HG03378 (cell line): ENCODE results near the gene DNMBP.
"Not testable (repeated sequence)": the region's sequence is repeated elsewhere in the genome, so short reads cannot be mapped to it uniquely, and the experiment has no call there.

Experiments used
- ATAC-seq: cut with Tn5 transposase; IDR thresholded peaks from one replicate; pipeline ENCODE4 v1.9.1; 2021; ENCODE audit warnings: mild to moderate bottlenecking, moderate library complexity; ENCODE audit not compliant: unreplicated experiment

The DNMBP gene

DNA sequence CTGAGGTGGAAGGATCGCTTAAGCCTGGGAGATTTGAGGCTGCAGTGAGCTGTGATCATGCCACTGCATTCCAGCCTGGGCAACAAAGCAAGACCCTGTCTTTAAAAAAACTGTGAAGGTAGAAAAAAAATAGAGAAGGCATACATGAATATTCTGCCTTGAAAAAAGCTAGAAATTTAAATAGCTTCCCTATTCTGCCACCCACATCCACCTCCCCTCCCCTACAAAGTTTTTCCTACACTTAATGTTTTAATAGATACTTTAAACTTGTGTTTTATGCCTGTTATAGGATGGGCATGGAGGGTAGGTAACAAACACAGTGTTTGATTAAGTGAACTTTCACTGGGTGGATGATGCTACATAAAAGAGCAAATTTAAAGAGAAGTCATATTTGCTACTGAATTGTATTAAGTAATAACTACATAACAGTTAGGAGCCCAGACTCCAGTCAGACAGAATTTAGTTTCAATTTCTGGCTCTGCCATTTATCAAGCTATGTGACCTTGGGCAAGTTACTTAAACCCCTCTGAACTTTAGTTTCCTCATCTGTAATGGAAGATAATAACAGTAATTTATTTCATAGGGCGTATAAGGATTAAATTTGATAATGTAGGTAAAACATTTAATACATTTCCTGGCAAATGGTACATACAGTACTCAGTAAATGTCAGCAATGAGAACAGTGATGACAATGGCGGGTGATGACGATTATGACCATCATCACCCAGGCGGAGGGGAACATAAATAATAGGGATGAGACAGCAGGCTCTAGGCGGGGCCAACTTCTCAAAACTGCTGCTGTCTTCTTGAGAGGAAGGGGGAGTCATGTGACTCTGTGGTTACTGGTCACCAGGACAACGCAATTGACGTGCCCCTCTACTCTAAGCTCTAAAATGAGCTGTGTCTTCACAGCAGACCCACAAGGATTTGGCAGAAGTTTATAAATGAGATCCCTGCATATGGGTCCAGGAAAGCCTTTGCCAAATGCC is 15.8 kb downstream of the DNMBP start:
- no peak for ATAC-seq

DNA sequence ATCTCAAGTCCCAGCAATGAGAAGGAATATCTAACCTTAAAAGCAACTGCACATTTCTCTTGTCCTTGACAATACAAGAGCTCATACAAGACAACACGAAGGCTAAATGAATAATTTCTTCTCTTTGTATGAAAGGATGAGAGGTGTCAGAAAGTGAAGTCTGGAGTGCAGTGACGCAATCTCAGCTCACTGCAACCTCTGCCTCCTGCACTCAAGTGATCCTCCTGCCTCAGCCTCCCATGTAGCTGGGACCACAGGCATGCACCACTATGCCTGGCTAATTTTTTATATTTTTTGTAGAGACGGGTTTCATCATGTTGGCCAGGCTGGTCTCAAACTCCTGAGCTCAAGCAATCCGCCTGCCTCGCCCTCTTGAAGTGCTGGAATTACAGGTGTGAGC is 24.1 kb downstream of the DNMBP start:
- not testable (repeated sequence) for ATAC-seq

DNA sequence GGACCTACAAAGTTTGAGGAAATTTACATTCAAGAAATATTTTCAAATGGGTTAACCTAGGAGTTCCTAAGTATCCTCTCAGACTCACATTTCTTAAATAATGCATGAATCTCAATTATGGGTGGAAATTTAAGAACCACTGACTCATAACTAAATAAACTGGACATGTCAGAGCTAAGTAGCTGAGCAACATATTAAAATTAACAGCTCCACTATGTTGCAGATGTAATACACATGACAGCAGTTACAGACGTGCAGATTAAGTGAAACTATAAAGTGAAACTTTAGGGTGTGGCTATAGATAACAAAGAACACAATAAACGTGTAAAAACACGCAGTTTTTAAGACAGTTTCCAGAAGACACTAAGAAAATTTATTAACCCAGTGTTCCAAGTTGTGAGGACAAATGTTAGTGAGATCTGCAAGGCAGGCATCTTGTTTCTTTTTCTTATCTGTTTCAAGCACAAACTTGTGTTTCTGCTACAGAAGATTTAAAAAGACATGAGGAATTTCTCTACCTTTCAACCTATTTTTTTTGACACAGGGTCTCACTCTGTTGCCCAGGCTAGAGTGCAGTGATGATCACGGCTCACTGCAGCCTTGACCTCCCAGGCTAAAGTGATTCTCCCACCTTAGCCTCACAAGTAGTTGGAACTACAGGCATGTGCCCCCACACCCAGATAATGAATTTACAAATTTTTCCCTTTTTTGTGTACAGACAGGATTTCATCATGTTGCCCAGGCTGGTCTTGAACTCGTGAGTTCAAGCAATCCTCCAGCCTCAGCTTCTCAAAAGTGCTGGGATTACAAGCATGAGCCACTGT is 25.3 kb downstream of the DNMBP start:
- no peak for ATAC-seq

DNA sequence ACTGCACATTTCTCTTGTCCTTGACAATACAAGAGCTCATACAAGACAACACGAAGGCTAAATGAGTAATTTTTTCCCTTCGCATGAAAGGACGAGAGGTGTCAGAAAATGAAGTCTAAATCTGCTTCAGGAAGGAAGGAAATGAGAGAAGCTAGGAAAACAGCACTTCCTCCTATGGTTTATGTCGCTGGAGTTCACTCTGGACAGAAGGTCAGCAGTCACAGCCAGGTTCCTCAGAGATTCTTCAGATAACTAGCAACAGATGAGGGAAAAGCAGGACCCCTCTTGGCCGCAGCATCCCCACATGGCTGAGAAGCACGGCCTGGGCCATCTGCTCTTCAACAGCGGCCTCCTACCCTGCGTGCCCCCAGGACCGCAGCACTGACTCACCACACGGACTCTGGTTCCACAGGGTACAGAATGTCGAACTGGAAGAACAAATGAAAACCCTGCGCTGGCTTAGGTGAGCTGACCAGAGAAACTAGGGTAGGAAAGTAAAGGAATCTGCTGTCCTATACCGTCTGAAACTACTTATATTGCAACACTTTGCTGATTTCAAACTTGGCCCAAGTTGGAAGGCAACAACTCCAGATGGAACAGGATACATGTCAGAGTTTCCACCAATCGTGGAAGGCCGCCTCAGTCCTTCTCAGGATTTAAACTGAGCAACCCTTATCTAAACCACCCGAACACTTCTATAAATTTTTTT is 26.3 kb downstream of the DNMBP start:
- no peak for ATAC-seq

DNA sequence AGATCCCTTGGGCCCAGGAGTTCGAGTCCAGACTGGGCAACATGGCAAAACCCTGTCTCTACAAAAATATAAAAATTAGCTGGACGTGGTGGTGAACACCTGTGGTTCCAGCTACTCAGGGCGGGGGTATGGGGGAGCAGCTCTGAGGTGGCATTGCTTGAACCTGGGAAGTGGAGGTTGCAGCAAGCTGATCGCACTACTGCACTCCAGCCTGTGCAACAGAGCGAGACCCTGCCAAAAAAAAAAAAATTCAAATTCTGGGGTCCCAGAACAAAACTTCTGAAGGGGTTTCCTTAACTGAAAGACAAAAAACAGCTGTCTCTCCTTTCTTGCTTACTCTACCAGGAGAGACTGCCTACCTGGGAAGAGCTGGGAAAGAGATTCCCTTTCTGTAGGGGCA is 27.0 kb downstream of the DNMBP start:
- ATAC-seq = no peak

DNA sequence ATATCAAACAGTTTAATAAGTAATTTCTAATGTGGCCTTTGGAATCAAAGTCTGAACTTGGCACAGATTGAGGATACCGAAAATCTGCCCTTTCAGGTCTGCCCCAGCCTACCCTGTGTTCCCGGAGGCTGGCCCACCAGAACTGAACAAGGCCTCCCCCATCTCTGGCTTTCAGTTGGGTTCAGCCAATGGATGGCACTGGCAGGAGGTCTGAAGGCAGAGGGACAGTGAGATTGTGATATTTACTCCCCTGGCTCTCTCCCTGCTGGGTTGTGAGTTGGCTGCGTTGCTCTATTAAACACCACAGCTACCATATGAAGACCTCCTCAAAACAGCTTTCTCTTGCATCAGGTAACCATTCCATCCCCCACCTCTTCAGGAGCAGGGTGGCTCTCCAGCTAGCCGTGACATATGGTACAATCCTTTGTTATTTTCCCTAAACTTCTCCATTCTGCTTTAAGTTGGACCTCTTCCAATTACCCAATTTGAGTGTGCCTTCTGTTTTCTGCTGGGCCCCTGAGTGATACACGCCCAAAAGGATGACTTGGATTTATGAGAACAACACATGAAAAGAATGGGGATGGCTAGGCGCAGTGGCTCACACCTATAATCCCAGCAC is 28.1 kb downstream of the DNMBP start:
- ATAC-seq = no peak

DNA sequence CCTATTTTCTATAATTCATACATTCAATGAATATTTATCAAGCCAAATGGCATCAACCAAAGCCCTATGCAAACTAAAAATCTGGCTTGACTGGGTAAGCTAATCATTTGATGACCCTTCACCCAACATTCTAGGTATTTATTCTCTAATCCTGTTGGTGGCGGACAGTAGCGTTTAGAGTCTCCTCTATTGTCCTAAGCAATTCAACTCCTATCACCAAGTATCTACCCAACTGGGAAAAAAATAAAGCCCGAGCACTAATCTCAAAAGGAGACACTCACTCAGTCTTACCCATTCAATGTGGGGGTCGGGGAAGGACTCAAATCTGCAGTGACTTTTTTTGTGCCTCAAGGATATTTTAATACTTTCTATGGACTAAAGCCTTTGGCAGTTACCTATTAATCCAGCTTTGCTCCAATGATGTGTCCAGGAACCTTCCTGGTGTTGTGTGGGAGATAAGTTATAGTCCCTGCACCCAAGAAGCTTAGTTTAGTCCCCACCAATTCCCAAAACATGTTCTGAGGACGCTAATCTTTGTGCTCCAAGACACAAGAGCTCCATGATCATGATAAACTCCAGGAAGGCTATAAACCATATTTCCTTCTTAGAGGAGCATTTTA is 30.6 kb downstream of the DNMBP start:
- no peak for ATAC-seq

DNA sequence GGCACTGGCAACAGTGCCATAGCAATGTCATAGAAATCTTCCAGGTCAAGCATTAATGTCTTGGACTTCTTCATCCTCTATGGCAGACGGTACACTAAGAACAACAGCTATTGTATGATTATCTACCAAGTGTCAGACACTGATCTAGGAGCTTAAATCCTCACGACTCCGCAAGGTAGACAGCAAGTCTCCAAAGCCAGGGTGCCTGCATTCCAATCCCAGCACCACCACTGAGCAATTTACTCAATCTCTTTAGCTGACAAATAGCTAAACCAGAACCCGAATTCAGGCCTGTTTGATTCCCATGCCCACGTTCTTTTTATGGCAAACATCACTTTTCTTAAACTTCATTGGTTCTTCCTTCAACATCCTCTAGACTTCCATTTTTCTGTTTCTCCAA is 31.8 kb downstream of the DNMBP start:
- no peak for ATAC-seq

DNA sequence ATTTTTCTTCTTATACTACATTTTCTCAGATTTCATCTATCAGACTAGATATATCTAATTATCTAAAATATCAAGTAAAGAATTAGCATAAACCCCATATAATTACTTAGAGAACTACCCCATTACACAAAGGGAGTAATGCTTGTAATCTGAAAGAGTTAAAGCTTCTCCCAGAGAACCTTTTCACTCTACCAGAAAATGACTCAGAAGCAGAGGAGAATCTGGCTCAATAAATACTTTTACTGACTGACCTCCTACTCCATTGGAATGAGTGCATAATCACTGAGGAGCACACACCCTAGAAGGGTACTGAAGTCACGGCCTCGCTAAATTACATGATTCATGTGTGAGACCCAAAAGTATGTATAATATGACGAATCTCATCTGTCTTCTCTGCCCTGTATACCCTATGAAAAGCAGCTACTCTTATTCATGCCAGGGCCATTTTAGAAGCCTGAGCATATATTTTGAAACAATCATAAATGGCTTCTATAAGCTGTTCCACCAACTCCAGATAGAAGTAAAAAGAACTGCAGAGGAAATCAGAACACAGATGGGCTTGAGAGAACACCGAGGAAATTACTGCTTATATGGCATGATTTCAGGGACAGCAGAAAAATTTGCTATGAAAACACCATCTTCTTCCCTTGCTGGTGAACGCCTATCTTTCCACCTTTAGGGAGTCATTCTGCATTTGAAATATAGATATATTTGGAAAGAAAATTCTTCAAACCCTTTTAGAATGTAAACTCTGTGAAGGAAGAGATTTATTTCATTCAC is 32.7 kb downstream of the DNMBP start:
- no peak for ATAC-seq

DNA sequence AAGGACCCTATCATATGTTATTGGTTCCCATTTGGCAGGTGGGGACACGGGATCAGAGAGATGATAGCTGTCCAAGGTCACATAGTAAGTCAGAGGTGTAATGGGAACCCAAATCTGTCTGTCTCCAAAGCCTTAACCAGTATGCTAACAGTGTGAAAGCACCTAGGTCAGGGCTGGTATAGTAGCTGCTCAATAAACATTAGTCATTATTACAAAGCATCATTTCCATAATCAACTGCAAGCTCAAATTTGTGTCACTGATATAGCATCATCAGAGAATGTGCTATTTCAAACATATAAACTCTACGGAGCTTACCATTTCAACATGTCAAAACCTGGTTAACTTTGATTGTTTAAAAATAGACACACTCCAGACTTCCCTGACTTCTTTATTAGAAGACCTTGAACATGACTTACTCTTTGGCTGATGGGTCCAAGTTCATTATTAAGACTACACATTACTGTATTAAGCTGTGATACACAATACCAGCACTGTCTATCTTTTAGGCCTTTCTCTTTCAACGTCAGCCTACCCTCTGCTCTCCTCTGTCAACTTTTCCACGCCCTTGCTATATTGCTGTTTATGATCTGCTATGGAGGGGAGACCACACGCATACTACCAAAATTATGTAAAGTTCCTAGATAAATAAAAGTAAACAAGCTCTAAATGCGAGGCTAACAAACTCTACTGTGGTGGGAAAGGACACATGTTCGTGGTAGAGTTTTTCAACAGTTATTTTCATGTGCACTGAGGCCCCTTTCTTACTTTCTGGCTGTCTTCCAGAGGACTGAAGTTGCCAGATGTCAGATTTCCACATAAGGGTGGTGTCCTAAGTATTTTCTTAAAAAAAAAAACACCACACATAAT is 33.6 kb downstream of the DNMBP start:
- ATAC-seq = peak; percentile 28

DNA sequence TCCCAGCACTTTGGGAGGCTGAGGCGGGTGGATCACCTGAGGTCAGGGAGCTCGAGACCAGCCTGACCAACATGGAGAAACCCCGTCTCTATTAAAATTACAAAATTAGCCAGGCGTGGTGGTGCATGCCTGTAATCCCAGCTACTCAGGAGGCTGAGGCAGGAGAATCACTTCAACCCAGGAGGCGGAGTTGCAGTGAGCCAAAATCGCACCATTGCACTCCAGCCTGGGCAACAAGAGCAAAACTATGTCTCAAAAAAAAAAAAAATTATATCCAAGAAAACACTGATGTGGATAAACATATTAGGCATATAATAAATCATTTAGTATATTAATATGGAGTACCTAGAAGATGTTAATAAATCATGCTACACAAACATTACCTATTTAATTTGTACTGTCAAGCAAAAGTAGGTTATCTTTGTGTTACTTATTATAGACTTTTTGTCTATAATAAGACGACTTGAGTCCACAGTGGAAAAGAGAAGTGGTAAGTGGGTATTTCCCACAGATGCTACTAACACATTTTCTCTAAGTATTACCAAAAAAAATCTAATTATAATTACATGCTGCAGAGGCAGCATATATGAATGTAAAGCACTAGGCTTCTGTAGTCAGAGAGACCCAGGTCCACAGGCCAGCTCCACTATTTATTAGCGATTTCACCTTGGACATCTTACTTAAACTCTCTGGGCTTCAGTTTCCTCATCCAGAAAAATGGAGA is 34.5 kb downstream of the DNMBP start:
- peak; percentile 51 for ATAC-seq

DNA sequence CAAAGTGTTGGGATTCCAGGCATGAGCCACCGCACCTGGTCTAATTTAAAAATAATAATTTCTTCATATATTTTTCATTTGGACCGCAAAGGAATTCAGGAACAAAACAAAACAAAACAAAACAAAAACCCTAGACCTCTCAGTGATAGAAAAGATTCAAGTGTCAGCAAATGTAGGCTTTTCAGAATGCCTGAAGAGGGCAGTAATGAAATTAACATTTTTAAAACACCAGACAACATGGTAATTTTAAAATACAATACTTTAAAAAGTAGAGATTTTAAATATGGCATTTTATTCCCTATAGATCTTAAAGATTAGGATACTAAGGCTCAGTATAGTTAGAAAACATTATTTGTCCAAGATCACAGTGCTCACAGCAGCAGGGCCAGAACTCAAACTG is 36.6 kb downstream of the DNMBP start:
- no peak for ATAC-seq

DNA sequence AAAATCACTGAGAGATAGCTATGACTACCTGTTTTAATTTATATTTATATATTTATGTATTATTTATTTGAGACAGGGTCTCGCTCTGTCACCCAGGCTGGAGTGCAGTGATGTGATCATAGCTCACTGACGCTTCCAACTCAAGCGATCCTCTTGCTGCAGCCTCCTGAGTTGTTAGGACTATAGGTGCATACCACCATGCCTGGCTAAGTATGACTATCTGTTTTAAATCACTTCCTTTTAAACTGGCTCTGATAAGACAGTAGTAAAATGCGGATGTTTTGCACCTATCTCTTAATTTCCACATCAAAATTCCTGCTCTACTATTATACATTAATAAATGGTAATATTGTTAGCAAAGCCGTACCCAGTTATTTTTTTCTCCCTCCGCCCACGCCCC is 41.8 kb downstream of the DNMBP start:
- no peak for ATAC-seq

DNA sequence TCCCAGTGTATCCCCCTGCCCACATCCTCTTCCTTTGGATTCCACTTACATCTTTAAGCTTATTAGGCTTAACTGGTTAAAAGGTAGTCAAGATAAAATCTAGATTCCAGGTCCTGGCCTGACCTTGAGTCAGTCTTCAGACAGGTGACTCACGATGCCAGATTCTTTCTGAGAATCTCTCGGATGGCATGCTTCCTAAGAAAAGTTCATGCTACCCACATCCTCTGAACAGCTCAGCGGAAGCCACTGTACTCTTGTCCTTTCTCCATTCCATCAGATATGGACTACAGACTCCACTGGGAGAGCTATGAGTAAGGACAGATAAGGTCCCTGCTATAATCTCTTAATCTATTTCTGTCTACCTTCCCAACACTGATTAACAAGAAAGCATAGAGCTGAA is 43.4 kb downstream of the DNMBP start:
- ATAC-seq = no peak

DNA sequence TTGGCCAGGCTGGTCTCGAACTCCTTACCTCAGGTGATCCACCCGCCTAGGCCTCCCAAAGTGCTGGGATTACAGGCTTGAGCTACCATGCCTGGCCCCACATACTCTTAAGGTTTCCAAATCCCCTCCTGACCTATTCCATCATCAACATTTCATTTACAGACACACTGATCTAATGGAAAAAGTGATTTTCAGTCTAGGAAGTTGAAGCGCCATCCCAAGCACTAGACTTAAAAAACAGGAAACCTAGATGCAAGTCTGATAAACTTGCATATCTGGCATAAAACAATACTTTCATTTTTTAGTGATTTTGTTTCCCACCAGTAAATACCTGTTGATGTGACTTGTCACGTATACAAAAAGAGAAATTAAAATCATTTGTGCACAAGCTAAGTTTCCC is 44.0 kb downstream of the DNMBP start:
- ATAC-seq = no peak

DNA sequence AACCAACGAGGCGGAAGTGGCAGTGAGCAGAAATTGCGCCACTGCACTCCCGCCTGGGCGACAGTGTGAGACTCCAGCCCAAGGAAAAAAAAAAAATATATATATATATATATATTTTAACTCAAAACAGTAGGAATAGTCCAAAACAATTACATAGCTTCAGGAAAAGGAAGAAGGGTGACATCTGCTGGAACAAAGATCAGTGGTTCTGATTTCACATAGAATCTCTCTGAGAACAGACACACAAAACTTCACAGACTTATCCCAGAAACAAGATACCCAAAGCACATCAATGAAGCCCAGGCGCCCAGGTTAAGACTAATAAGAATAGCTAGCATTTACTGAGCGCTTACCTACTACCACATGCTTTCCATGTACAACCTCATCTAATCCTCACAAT is 45.0 kb downstream of the DNMBP start:
- no peak for ATAC-seq

DNA sequence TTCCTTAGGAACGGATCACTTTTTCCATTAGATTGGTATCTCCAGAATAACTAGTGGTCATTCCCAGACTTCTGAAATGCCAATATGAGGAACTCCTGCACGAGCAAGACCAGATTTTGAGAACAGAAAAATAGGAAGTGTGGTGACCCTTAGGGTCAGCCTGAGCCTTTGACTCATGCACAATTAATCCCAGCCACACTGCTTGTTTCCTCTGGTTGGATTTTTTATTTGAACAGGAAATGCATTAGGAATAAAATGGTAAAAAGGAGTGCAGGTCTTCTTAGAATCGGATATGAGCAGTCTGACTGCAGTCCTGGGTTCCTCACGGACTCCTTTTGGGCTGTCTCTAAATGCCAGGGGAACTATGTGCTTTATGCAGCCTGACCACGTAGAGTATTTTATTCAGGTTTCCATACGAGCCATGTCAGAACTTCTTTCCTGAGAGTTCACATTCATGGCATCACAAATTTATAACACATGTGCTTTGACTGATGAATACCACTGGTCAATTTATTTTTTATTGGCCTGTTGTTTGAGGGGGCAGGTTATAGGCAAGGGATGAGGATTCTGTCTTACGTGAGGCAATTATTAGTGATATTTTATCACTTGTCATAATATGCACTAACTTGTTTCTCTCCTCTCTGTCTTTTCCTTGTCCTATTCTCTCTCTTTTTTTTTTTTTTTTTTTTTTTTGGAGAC is 46.1 kb downstream of the DNMBP start:
- ATAC-seq = not testable (repeated sequence)
